Measurements from ENCODE around the gene SIRT7.

SIRT7 gene

GRCh38 chr17:81961087-81961511, 43.1 kb upstream of the SIRT7 start, which contains the start of gene NOTUM:
TSS of gene NOTUM (minus strand) at chr17:81961187. CDS start at chr17:81960909, 278 bp downstream.
- TF ChIP-seq CTCF (conservative IDR thresholded peaks at IDR 0.05): peak; percentile 73
- H3K27ac ChIP-seq: peak within 1 kb of the TSS; percentile 33; the same call in 1 of the 2 replicates

- TF ChIP-seq CTCF (conservative IDR thresholded peaks at IDR 0.05): no peak
- peak overlapping the region; percentile 33; the same call in 1 of the 2 replicates for H3K27ac ChIP-seq
Observed at GRCh38 chr17:81960130-81960958, 42.4 kb upstream of the SIRT7 start.

DNA sequence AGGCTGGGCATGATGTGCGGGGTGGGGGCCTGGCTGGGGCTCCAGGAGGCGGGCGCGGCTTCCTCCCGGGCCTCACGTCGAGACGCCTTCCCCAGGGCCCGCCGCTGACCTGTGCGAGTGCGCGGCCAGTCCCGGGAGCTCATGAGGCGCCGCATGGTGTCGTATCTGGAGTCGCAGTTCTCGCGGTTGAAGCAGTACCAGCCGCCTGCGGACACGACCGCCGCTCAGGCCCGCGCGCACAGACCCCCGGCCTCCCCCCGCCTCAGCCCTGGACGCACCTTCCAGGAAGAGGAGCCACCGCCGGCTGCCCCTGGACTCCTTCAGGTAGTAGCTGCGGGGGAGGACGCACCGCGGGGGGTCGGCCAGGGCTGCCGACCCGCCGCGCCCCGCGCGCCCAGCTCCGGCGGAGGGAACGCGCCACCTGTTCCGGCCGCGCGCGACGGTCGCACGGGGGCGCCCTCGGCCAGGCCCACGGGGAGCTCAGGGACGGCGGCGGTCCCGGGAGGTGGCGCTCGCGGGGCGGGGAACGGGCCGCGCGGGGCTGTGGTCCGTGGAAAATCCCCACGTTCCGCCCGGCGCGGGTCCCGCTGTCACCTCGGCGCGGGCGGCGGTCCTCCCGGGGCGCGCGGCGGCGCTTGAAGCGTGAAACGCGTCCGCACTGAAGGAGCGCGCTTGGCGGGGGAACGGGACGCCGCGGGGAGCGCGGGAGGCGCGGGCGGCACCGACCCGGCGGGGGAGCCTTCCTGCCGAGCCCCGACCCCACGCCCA, 41.6 kb upstream of the SIRT7 start:
- H3K27ac ChIP-seq: peak overlapping the region; percentile 33; the same call in 1 of the 2 replicates
- peak; percentile 97 for TF ChIP-seq CTCF (conservative IDR thresholded peaks at IDR 0.05)

- H3K27ac ChIP-seq: no peak overlapping the region; the same call in 1 of the 2 replicates
- no peak for TF ChIP-seq CTCF (conservative IDR thresholded peaks at IDR 0.05)
Observed at GRCh38 chr17:81958633-81959342, 40.8 kb upstream of the SIRT7 start.

DNA sequence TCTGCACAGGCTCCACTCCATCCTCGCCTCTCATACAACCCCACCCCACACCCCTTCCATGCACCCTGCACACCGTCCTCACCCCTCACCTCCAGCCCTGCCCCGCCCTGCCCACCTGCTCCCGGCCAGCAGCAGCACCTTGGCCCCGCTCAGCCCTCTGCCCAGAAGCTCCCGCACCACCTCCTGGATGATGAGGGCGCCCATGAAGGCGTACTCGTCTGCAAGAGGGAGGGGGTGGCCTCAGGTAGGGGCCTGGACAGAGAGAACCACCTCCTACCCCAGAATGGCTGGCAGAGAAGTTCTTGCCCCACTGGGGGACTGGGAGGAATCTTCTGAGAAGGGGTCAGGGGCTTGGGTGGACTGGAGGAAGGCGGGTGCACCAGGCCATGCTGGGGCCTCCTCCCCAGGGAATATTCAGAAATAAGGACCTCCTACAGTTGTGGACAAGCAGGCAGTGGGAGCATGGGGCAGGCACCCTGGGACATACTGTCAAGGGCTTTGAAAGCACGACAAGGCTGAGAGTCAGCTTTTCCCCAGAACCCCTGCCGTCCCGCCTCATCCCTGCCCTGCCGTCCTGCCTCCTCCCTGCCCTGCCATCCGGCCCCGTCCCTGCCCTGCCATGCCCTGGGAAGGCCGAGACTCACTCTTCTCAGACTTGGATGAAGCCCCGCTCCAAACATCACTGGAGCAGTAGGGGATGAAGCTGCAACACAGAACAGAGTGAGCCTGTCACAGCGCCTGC, 39.9 kb upstream of the SIRT7 start:
- TF ChIP-seq CTCF (conservative IDR thresholded peaks at IDR 0.05): no peak
- H3K27ac ChIP-seq: no peak overlapping the region

DNA sequence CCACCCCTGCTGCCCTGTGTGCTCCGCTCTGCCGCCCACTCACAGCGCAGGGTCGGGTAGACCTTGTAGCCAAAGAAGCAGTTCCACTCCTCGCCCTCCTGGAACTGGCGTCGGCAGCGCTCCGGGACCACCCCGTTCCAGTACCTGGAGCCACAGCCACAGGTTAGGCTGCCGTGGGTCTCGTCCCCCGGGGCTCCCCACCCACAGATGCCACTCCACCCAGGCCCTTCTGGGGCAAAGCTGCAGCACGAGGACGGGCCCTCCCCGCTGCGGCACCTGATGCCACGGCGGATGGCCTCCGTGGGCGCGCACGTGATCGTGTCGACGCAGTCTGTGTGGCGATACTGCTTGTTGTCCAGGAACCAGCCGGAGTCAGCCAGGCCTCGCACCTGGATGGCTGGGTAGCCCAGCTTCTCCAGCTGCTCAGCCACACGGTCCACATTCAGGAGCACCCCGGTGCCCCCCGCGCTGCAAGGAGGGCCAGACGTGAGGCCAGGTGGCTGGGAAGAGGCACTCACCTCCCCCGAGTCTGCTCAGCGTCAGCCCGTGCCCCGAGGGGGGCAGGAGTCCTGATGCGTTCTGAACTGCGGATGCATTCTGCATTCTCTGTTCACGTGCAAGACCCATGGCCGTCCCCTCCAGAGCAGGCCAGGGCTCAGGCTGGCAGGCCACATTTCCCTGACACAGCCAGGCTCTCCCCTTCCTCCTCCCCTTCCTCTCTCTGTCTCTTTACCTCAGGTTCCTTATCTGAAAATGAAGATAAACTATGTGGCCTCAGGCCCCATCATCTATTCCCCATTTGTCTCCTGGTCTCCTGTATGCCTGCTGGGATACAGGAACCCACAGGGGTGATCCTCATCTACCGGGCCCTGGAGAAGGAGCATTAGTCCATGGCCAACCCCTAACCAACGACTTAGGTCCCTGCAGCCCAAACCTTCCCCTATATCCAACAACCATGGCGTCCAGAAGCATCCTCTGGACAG, 38.9 kb upstream of the SIRT7 start:
- no peak overlapping the region for H3K27ac ChIP-seq
- TF ChIP-seq CTCF (conservative IDR thresholded peaks at IDR 0.05): no peak

All from VCaP (cell line).